Femur (tissue), 1 donor: ENCODE results near the gene MEF2A.
A peak's percentile ranks its signal among the peaks of the same experiment; 100 is the strongest.
"Not testable (repeated sequence)": the region's sequence is repeated elsewhere in the genome, so short reads cannot be mapped to it uniquely, and the experiment has no call there.

Source experiments
- DNase-seq: peaks from one replicate; pipeline ENCODE4 v3.0.0-alpha.2; 2017

MEF2A gene

GRCh38 chr15:99565299-99566156 is at the start of gene MEF2A:
Gene MEF2A (plus strand): TSS chr15:99565984. CDS start chr15:99633120, 67,136 bp downstream.
- peak; percentile 97 for DNase-seq

GRCh38 chr15:99518191-99518590 is 47.6 kb upstream of the MEF2A start:
- no peak for DNase-seq

- DNase-seq = not testable (repeated sequence)
Measured at GRCh38 chr15:99519366-99519765, 46.4 kb upstream of the MEF2A start.

GRCh38 chr15:99522288-99522687 is 43.5 kb upstream of the MEF2A start:
- no peak for DNase-seq

- no peak for DNase-seq
Measured at GRCh38 chr15:99526176-99526575, 39.6 kb upstream of the MEF2A start.

- DNase-seq = no peak
Measured at GRCh38 chr15:99526671-99527070, 39.1 kb upstream of the MEF2A start.

GRCh38 chr15:99536422-99537040 is 29.3 kb upstream of the MEF2A start:
- DNase-seq = peak; percentile 76

GRCh38 chr15:99537344-99537743 is 28.4 kb upstream of the MEF2A start:
- DNase-seq = no peak

- DNase-seq = no peak
Measured at GRCh38 chr15:99538261-99538660, 27.5 kb upstream of the MEF2A start.

GRCh38 chr15:99542828-99543227 is 23.0 kb upstream of the MEF2A start:
- DNase-seq = no peak

- DNase-seq = no peak
Measured at GRCh38 chr15:99545605-99546004, 20.2 kb upstream of the MEF2A start.

- DNase-seq = no peak
Measured at GRCh38 chr15:99546441-99547100, 19.2 kb upstream of the MEF2A start.

GRCh38 chr15:99547517-99547916 is 18.3 kb upstream of the MEF2A start:
- DNase-seq = no peak

- no peak for DNase-seq
Measured at GRCh38 chr15:99550077-99550476, 15.7 kb upstream of the MEF2A start.

GRCh38 chr15:99552111-99552510 is 13.7 kb upstream of the MEF2A start:
- no peak for DNase-seq

- no peak for DNase-seq
Measured at GRCh38 chr15:99554880-99555488, 10.8 kb upstream of the MEF2A start.

- DNase-seq = no peak
Measured at GRCh38 chr15:99556011-99556410, 9.8 kb upstream of the MEF2A start.

GRCh38 chr15:99556578-99556977 is 9.2 kb upstream of the MEF2A start:
- no peak for DNase-seq

GRCh38 chr15:99558084-99558483 is 7.7 kb upstream of the MEF2A start:
- no peak for DNase-seq

- DNase-seq = no peak
Measured at GRCh38 chr15:99558571-99558970, 7.2 kb upstream of the MEF2A start.

- no peak for DNase-seq
Measured at GRCh38 chr15:99561476-99562230, 4.1 kb upstream of the MEF2A start.

- DNase-seq = no peak
Measured at GRCh38 chr15:99562238-99562637, 3.5 kb upstream of the MEF2A start.
